ENCODE results near the gene SMIM44. TPM values are rescaled to one million over a fixed set of nuclear protein-coding genes. Genes with fewer than 3 reads are reported as not detected.

SMIM44 gene
- total RNA-seq, 3 donors from 2014 or later: not detected

DNA sequence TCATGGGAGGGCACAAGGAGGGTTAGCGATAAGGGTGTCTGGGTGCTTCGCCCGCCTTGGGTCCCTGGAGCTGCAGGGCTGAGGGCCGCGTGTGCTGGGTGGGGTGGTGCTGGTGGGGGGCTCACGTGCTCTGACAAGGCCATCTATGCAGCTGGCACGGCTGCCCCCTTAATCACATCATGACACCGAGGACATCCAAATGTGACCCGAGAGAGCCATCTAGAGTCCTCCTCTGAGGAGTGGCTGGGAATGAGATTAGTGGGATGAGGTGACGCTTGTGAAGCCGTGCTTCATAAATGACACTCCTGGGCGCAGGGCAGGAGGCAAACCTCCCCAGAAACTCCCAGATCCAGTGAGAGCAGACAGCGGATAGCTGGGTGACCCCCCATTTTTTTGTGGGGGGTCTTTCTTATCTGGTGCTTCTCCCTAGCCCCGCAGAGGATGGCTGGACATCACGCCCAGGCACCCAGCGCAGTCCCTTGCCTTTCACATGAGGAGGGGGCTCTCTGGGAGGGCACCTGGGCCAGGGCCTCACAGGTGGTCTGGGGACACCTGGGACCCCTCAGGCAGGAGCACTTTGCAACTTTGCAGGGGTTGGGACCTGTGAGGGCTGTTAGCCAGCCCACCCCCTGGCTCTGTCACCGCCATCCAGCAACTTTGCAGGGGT lies 29.5 kb upstream of the SMIM44 start:
- Histone ChIP-seq H3K4me1 (peaks cover 5 to 7% of the 10 kb centered on the region in 2 donors), H3K9me3 (no peaks in the 10 kb centered on the region), H3K27me3 (no peaks in the 10 kb centered on the region), H3K36me3 (no peaks in the 10 kb centered on the region), H3K27ac (no peak overlapping the region), H3K4me3 (no peak overlapping the region)
- intact Hi-C loops (cut with DNase I; ENCODE audit: low total_unique reads): no loop called here
- no peak for DNase-seq (ENCODE audit: low spot score in 2 of 2)
- TF ChIP-seq POLR2A (IDR thresholded peaks at IDR 0.05) (no peak), POLR2AphosphoS5 (IDR thresholded peaks at IDR 0.05) (no peak)
- TF ChIP-seq, protein P1, sequence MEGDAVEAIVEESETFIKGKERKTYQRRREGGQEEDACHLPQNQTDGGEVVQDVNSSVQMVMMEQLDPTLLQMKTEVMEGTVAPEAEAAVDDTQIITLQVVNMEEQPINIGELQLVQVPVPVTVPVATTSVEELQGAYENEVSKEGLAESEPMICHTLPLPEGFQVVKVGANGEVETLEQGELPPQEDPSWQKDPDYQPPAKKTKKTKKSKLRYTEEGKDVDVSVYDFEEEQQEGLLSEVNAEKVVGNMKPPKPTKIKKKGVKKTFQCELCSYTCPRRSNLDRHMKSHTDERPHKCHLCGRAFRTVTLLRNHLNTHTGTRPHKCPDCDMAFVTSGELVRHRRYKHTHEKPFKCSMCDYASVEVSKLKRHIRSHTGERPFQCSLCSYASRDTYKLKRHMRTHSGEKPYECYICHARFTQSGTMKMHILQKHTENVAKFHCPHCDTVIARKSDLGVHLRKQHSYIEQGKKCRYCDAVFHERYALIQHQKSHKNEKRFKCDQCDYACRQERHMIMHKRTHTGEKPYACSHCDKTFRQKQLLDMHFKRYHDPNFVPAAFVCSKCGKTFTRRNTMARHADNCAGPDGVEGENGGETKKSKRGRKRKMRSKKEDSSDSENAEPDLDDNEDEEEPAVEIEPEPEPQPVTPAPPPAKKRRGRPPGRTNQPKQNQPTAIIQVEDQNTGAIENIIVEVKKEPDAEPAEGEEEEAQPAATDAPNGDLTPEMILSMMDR (IDR thresholded peaks at IDR 0.05): no peak

GRCh38 chr19:3511506-3512251 lies 28.4 kb upstream of the SMIM44 start:
- H3K27ac ChIP-seq: no peak overlapping the region
- no peaks in the 10 kb centered on the region for H3K27me3 ChIP-seq
- no peak overlapping the region for H3K4me3 ChIP-seq
- H3K4me1 ChIP-seq: peaks cover 5 to 7% of the 10 kb centered on the region in 2 donors
- DNase-seq (ENCODE audit: low spot score in 2 of 2): no peak
- H3K36me3 ChIP-seq: no peaks in the 10 kb centered on the region
- H3K9me3 ChIP-seq: no peaks in the 10 kb centered on the region
- intact Hi-C loops (cut with DNase I; ENCODE audit: low total_unique reads): no loop called here
- TF ChIP-seq, protein P1 (IDR thresholded peaks at IDR 0.05): no peak
- TF ChIP-seq POLR2AphosphoS5 (IDR thresholded peaks at IDR 0.05): no peak
- no peak for TF ChIP-seq POLR2A (IDR thresholded peaks at IDR 0.05)

DNA sequence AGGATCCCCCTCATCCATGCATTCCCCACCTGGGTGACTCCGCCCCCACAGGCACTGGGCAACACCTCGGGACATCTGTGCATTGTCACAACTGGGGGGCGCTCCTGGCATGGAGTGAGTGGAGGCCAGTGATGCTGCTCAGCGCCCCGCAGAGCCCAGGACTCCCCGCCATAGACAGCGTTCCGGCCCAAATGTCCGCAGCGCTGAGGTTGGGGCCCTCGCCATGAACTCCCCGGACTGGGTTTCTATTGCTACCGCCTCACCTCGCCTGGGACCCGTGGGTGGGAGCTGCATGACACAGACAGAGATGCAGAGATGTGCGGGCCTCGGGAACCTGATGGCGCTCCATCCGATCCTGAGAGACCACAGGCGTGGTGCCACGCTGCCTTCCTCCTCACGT lies 27.5 kb upstream of the SMIM44 start:
- Histone ChIP-seq H3K4me3 (no peak overlapping the region), H3K4me1 (peaks cover 0 to 8% of the 10 kb centered on the region in 2 donors), H3K27me3 (no peaks in the 10 kb centered on the region), H3K9me3 (no peaks in the 10 kb centered on the region), H3K36me3 (no peaks in the 10 kb centered on the region), H3K27ac (no peak overlapping the region)
- DNase-seq (ENCODE audit: low spot score in 2 of 2): no peak
- TF ChIP-seq, protein P1 (IDR thresholded peaks at IDR 0.05): no peak
- TF ChIP-seq POLR2A (IDR thresholded peaks at IDR 0.05) (no peak), POLR2AphosphoS5 (IDR thresholded peaks at IDR 0.05) (no peak)
- intact Hi-C loops (cut with DNase I; ENCODE audit: low total_unique reads): no loop called here

- intact Hi-C loops (cut with DNase I; ENCODE audit: low total_unique reads): no loop called here
- Histone ChIP-seq H3K4me1 (peaks cover 0 to 9% of the 10 kb centered on the region in 2 donors), H3K27ac (no peak overlapping the region)
These were observed 26.3 kb upstream of the SMIM44 start for GRCh38 chr19:3509566-3509989.

More at GRCh38 chr19:3509566-3509989, 26.3 kb upstream of the SMIM44 start:
- Histone ChIP-seq H3K36me3 (no peaks in the 10 kb centered on the region), H3K4me3 (no peak overlapping the region), H3K27me3 (no peaks in the 10 kb centered on the region), H3K9me3 (no peaks in the 10 kb centered on the region)
- DNase-seq (ENCODE audit: low spot score in 2 of 2): no peak
- TF ChIP-seq POLR2AphosphoS5 (IDR thresholded peaks at IDR 0.05) (no peak), POLR2A (IDR thresholded peaks at IDR 0.05) (no peak)
- TF ChIP-seq, protein P1 (IDR thresholded peaks at IDR 0.05): no peak
